ENCODE measurements around the gene FAM149B1.

DNA sequence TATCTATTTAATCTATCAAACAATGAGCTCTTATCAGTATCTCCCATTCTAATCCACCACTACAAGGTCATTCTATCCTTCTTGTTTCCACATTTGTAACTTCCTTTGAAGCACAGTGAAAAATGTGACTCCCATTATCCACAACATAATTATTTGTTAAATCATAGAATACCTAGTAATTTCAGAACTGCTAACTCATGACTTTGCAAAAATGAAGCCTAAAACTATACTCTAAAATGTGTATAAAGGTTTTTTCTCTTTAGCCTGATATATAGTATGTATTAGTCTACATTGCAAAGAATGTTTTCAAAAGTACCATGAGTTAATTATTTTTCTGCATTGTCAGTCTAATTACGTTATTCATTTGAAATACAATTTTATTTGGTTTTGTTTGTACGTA is 96.5 kb downstream of the FAM149B1 start:
- TF ChIP-seq, protein P1, sequence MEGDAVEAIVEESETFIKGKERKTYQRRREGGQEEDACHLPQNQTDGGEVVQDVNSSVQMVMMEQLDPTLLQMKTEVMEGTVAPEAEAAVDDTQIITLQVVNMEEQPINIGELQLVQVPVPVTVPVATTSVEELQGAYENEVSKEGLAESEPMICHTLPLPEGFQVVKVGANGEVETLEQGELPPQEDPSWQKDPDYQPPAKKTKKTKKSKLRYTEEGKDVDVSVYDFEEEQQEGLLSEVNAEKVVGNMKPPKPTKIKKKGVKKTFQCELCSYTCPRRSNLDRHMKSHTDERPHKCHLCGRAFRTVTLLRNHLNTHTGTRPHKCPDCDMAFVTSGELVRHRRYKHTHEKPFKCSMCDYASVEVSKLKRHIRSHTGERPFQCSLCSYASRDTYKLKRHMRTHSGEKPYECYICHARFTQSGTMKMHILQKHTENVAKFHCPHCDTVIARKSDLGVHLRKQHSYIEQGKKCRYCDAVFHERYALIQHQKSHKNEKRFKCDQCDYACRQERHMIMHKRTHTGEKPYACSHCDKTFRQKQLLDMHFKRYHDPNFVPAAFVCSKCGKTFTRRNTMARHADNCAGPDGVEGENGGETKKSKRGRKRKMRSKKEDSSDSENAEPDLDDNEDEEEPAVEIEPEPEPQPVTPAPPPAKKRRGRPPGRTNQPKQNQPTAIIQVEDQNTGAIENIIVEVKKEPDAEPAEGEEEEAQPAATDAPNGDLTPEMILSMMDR (IDR thresholded peaks at IDR 0.05): no peak
- no peak for TF ChIP-seq POLR2A (IDR thresholded peaks at IDR 0.05)
